Left forelimb (tissue), 1 donor: Measurements from ENCODE around the gene DBN1.
"Not testable (repeated sequence)": the region's sequence is repeated elsewhere in the genome, so short reads cannot be mapped to it uniquely, and the experiment has no call there.

ENCODE experiments used
- DNase-seq: peaks from one replicate; pipeline ENCODE4 v3.0.0-alpha.2; 2018; ENCODE audit warnings: low spot score

Gene DBN1

DNA sequence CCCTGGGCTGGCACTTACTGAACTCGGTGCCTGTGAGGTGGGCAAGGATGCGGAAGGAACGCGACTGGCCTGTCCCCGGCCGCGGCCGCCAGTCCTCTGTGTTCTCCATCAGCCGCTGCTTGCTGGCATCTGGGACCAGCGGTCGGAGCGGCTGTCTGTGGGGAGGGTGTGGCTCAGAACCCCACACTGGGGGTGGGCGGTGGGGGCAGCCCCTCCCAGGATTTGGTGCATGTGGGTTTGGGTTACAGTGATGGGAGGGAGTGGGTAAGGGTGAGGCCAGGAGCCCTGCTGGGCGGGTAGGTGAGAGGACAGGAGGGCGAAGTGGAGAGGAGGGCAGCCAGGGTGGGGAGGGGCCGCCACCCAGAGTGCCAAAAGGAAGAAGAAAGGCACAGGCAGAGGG lies 17.6 kb upstream of the DBN1 start:
- no peak for DNase-seq

DNA sequence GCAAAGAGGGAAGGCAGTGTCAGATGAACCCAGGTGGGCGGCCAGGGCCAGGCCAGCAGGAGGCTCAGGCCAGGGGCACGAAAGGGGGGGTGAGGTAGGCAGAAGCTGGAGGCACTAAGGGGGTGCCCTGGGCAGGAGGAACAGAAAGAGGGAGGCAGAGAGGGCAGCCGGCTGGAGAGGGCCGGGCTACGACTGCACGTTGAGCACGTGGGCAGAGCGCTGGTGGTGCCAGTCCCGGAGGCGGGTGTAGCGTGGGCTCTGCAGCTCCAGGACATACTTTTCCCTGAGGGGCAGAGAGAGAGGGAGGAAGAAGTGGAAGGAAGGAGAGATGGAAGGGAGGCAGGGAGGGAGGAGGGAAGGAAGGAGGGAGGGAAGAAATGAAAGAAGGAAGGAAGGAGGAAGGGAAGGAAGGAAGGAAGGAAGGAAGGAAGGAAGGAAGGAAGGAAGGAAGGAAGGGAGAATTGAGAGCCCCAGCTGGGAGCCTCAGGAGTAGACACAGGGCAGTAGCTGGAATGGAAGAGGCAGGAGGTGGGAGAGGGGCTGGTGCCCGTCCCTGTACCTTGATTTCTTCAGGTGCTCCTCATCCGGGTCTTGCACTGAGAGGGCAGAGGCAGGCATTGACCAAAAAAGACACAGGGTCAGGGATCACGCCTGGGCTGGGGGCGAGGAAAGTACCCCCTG lies 17.0 kb upstream of the DBN1 start:
- no peak for DNase-seq

DNA sequence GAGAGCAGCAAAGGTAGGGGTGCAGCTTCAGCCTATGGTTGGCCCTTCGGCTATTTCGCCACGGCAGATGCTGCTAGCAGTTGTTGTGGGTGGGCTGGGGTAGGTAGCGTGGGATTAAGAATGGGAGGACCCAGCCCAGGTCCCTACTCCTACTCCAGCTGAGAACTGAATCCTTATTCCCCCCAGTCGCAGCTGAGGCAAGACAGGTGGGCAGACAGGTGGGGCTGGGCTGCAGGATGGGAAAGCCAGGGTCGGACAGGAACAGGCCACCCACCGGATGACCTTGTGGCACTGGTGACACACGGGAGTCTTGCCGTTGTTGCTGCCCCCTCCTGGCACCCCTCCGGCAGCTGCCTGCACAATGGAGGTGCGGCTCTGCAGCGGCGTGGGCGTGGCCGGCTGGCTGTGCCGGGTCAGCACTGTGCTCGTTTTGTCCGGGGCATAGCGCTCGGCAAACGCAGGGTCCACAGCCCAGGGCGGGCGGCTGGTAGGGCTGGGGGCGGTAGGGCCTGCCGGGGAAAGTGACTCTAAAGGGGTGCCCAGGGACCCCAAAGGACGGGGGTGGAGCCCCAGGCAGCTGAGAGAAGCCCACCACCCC lies 15.8 kb upstream of the DBN1 start:
- no peak for DNase-seq

DNA sequence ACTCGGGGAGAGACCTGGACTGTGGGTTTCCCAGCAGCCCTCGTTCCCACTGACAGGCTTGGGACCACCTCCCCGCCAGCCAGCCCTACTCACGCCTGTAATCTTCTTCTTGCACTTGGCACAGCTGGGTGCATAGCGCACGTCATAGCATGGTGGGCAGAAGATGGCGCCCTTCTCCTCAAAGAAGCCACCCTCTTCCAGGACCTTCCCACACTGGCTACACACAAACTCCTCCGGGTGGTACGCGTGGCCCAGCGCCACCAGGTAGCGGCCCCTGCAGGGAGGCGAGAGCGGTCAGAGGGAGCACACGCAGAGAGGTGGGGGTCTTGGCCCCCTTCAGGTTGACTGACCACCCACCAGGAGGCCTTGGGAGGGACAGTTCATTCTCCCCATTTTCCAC lies 14.5 kb upstream of the DBN1 start:
- DNase-seq = no peak

DNA sequence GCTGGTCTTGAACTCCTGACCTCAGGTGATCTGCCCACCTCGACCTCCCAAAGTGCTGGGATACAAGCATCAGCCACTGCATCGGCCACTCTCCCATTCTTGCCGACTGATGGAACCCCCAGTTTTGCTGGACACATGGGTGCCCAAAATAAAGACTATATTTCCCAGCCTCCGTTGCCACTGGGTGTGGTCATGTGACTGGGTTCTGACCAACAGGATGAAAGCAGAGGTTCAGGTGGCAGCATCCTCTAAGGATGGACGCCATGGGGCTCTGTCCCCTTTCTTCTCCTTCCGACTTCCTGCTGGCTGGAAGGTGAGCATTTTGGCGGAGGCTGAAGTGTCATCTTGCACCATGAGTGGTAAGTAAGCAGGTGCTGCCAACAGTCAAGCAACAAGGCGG lies 13.7 kb upstream of the DBN1 start:
- no peak for DNase-seq

DNA sequence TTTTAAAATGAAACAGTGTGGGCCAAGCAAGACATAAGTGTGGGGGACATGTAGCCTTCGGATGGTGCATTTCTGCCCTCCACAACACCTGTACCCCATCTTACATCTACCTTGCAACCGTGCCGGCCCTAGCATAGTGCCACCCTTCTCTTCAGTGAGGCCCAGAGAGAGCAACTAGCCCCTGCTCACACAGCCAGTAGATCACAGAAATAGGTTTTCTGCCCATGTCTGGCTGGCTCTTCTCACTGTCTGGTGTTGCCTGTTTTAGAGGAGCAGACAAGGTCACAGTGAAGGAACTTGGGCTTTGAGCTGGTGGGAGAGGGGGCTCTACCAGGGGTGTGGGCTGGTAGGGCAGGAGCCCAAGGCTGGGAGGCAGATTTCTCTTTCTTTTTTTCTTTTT lies 12.8 kb upstream of the DBN1 start:
- no peak for DNase-seq

DNA sequence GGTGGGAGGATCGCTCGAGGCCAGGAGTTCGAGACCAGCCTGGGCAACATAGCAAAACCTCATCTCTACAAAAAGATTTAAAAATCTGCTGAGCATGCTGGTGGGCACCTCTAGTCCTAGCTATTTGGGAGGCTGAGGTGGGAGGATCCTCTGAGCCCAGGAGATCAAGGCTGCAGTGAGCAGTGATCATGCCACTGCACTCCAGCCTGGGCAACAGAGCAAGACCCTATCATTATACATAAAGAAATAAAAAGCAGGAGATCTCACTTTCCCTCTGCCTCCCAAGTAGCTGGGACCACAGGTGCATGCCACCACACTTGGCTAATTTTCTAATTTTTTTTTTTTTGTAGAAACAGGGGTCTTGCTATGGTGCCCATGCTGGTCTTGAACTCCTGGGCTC lies 12.3 kb upstream of the DBN1 start:
- not testable (repeated sequence) for DNase-seq

DNA sequence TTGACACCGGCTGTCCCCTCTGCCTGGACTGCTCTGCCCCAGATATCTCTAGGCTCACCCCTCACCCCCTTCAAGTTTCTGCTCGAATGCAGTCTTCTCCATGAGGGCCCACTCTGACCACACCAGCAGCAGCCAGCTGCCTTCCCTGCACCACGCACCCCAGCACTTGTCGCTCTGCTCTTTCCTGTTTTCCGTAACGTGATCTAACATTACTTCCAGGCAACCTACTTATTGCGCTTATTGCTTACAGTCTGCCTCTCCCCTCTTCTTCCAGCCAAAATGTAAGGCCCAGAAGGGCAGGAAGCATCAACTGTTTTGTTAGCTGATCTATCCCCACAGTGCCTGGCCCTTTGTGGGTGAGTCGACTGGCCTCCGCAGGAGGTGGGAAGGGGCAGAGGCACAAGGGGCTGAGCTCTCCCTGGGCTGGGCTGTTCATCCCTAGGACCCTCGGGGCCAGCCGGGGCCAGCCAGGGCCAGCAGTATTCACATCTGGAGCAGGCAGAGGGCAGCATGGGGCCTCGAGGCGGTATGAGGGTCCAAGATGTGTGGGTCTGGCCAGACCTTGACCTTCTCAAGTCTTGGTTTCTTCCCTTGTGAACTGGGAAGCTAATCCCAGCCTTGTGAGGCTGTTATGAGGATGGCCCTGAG lies 11.6 kb upstream of the DBN1 start:
- DNase-seq = no peak

DNA sequence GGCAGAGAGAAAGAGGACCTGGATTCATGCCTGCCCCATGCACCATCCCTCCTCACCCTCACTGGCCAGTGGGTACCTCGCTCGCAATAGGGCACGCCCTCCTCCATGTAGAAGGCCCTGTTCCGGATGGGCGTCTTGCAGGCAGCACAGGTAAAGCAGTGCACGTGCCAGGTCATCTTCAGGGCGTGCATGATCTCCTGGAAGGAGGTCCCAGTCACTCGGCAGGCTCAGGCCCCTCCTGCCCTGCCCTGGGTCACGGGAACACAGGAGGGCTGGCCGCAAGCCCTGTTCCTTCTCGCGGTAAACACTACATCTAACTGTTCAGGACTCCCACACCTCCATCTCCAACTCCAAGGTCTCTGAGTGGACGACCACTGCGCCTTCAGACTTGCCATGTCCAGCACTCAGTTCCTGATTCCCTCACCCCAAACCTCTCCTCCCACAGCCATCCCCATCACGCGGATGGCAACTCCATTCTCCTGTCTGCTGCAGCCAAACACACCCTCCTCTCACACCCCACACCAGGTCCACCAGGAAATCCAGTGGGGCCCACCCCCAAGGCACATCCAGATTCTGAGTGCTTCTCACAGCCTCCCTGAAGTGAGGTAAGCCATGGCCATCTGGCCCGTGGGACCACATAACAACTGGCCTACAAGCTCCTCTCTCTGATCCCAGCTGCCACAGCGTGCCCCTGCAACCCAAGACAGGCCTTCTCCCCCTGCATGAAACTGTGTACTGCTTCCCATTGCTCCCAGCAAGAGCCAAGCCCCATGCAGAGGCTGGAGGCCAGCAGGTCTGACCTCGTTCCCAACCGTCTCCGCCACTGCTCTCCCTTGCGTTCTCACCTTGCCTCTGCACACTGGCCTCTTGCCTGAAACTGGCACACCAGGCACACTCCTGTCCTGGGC lies 10.8 kb upstream of the DBN1 start:
- no peak for DNase-seq

DNA sequence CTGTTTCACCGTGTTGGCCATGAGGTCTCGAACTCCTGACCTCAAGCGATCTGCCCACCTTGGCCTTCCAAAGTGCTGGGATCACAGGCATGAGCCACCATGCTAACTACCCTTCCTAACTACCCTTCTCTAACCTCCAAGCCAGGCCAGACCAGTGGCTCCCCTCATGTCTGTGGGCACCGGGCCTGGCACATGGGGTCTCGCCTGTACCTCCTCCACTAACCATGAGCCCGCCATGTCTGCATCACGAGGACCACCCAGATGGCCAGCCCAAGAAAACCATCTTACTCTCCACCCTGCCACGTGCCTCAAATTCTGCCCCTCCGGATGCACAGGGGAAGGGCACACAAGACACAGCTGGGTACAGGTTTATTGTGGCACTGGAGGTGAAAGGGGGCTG lies 9.6 kb upstream of the DBN1 start:
- no peak for DNase-seq

DNA sequence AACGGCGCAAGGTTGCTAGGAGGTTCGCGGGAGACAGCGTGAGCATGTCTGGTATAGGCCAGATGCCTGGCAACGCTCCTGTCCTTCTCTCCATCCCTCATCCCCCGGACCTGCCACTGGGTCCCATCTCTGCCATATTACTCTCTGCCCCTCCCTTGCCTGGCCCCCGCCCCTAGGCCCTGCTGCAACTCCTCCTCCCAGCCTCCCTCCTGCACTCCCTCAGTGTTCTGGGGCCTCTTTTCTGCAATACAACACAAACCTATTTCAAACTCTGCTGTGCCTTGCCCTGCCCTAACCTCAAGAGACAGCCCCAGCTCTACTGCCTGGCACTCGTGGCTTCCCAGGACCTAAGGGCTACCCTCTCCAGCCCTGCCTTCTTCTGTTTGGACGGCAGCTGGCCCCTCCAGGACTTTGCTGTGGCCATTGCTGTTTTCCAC lies 8.9 kb upstream of the DBN1 start:
- no peak for DNase-seq

DNA sequence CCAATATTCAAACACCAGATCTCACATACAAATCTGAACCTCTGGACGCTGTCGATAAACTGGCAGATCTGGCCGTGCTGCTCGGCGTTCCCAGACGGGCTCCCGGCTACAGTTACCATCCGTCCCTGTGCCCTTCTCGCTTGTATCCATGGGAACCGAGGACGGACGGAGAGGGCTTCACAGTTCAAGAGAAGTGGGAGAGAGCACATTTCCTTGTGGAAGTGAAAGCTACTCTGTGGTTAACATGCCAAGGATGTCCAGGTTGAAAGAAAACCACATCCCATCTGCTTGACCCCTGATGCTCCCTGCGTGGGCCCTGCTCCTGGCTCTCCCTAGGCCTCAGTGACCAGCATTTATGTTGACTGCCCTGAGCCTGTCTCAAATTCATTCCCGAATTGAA lies 6.3 kb upstream of the DBN1 start:
- no peak for DNase-seq

DNA sequence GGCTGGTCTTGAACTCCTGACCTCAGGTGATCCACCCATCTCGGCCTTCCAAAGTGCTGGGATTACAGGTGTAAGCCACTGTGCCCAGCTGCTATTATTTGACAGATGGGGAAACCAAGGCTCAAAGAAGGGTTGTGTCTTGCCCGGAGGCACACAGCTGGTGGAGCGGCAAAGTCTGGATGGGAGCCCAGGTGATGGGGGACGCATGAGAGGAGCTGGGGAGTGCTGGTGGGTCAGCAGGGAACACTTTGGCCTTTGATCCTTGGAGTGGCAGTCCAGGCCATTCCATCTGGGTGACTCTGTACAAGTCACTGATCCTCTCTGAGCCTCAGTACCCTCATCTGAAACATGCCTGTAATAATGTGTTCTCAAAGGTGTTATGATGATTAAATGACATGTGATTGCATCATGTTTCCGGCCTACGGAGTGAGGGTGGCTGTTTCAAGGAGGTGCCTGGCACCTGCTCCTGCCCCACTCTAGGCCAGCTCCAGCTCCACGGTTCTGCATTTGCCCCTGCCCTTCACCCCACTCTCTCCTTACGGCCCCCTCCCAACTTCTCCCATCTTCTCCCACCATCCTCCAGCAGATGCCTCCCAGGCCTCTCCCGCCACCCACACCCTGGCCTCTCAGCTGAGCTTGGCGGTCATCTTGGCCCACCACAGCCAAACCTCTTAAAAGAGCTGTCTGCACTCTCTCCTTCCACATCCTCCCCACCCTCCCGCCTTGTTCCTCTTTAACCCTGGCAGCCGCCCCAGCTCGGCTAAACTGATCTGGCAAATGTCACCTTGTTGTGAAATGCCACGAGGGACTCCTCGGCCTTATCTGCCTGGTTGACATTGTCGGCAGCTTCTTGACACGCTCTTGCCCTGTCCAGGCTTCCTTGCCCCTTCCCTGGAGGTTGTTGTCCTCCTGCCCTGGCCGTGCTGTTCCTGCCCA lies 5.5 kb upstream of the DBN1 start:
- no peak for DNase-seq

DNA sequence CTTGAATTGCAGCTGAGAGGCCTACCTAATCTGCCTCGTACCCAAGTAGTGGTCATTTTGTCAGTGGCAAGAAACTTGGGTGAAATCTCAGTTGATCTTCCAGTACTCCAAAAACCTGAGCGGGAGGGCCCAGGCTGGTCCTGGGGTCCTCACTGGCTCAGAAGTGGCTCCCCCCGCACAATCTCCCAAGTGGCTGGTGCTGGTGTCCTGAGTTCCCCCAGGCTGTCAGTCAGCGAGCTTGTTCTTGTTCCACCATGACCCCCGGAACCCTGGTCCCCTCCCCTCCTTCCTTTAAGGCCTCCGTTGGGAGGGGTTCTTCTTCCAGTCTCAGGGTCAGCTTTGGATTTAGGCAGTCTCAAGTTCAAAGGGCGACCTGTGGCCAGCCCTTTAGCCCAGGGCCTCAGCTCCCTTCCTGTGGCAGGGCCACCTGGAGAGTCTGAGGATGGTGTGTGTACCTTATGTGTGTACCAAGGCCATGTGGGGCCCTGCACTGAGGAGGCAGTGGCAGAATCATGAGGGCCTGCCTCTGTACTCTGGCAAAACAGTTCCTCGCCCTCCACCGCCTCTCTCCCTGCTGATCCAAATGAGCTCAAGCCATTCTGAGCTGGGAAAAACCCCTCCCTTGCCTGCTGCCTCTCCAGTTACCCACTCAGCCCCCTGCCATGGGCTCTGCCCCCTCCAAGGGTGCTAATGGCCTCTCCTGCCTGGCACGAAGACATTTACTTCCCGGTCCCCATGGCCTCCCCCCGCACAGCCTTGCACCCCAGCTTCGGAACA lies 4.5 kb upstream of the DBN1 start:
- no peak for DNase-seq

DNA sequence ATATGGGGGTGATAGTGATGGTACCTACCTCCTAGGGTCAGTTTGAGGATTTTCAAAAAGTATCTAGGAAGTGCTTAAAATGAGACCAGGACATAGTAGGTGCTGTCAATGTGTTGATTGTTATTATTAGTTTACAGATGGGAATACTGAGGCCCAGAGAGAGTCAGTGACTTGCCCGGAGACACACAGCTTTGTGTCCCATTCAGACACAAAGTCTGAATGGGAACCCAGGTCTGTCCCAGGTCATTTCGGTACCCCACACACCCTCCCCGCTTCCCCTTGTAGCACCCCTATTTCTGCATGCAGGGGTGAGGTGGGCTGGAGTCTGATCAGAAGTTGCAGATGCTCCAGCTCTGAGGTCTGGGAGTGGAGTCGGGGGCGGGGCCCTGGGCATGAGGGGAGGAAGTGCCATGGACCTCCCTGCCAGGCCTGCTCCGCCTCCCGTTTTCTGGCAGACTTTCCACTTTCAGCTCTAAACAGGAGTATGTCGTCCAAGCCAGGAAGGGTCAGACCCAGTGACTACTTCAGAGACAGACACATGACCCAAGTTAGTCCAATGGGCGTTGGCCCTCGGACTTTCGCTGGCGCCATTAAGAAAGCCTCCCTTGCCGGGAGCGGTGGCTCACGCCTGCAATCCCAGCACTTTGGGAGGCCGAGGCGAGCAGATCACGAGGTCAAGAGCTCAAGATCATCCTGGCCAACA lies 3.2 kb upstream of the DBN1 start:
- no peak for DNase-seq

DNA sequence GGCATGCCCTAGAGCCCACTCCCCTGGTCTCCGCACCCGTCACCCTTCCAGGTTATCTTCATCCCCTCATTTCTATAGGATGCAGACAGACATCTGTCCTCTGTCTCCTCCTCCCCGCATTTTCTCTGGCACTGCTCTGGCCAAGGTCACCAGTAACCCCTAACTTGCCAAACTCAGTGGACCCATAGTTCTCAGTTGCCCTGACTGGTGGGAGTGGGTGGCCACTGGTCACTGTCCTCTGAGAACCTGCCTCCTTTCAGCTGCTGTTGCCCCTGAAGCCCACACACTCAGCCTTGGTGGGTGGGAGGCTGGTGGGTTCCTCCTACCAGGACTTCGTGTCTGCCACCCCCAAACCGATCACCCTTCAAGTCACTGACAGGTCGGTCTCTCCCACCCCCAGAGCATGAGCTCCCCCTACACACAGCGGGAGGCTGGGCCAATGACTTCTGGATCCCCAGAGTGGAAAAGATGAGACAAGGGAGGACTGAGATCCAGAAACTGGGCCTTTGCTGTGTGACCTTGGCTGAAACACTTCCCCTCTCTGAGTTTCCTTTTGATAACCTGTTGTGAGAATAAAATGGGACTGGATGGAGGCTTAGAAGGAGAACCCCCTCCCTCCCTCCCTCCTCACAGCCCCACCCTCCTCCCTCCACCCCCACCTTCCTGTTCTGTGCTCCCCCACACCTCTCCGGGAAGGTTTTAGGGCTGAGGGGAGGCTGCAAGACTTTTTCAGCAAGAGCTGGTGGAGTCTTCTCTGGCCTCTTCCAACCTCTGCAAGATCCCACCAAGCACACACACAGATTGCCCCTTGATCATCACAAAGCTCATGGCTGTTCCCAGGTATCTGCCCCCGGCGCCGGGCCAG lies 2.4 kb upstream of the DBN1 start:
- DNase-seq = no peak

DNA sequence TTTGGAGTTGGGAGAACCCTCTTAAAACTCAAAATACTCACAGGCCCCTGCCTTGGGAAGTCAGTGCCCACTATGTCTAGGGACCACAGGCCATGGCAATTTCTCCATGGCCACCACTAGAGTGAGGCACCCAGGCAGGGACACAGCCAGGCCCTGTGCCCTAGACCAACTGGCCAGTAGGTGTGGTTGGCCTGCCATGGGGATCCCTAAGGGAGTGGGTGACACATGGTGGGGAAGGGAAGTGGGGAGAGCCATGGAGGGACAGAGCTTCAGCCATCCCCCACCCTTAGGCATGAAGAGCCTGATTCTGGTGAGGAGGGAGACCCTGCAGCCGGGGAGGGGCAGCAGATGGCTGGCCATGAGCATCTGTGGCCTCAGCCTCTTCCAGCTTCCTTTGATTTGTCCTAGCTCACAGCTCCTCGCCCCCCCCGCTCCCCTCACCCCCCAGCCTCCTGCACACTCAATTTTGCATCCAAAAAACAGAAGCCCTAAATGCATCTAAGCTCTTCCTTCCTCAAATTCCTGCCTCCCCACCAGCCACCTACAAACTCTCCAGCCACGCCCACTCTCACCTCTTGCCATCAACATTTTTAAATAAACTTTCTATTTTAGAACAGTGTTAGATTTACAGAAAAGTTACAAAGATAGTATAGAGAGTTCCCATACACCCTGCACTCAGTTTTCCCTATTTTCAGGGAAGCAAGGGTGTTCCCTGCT lies 1.6 kb upstream of the DBN1 start:
- no peak for DNase-seq

DNA sequence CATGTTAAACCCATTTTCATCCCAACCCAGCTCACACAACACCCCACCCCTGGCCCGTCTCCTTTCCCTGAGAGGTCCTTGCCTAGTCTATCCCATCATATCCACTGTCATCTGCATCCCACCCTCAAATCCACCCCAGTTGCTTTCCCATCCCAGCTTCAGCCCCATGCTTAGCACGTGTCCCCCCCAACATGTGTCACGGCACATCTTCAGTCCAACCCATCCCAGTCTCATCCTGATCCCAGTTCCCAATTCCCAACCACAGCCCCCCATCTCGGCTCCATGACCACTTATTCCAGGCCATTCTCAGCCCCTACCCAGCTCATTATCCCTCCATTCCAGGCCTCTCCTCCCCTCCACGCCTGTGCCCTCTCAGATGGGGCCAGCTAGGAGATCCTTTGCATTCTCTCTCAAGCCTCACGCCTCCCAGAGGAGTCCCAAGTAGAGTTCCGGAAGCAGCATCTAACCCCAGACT lies 605 bp upstream of the DBN1 start:
- DNase-seq = no peak
